ENCODE results near the gene KRTAP5-3.
"Not testable (repeated sequence)": the region's sequence is repeated elsewhere in the genome, so short reads cannot be mapped to it uniquely, and the experiment has no call there.

KRTAP5-3 gene

GRCh38 chr11:1648653-1649420 lies 40.6 kb upstream of the KRTAP5-3 start:
- no peak for DNase-seq (ENCODE audit: extremely low read depth, low read depth)
- no peak for TF ChIP-seq CTCF (IDR thresholded peaks at IDR 0.05; ENCODE audit: low read depth, low read length)

GRCh38 chr11:1647901-1648652 lies 39.8 kb upstream of the KRTAP5-3 start:
- no peak for DNase-seq (ENCODE audit: extremely low read depth, low read depth)
- TF ChIP-seq CTCF (IDR thresholded peaks at IDR 0.05; ENCODE audit: low read depth, low read length): no peak

GRCh38 chr11:1646540-1646939 lies 38.3 kb upstream of the KRTAP5-3 start:
- not testable (repeated sequence) for DNase-seq (ENCODE audit: extremely low read depth, low read depth)

- no peak for TF ChIP-seq CTCF (IDR thresholded peaks at IDR 0.05; ENCODE audit: low read depth, low read length)
- DNase-seq (ENCODE audit: extremely low read depth, low read depth): no peak
Measured at GRCh38 chr11:1645357-1645821, 37.1 kb upstream of the KRTAP5-3 start.

GRCh38 chr11:1644601-1645356 lies 36.5 kb upstream of the KRTAP5-3 start:
- DNase-seq (ENCODE audit: extremely low read depth, low read depth): no peak
- no peak for TF ChIP-seq CTCF (IDR thresholded peaks at IDR 0.05; ENCODE audit: low read depth, low read length)

GRCh38 chr11:1643146-1643690 lies 35.0 kb upstream of the KRTAP5-3 start:
- no peak for TF ChIP-seq CTCF (IDR thresholded peaks at IDR 0.05; ENCODE audit: low read depth, low read length)
- DNase-seq (ENCODE audit: extremely low read depth, low read depth): no peak

- no peak for DNase-seq (ENCODE audit: extremely low read depth, low read depth)
- TF ChIP-seq CTCF (IDR thresholded peaks at IDR 0.05; ENCODE audit: low read depth, low read length): no peak
Measured at GRCh38 chr11:1642288-1643145, 34.3 kb upstream of the KRTAP5-3 start.

All from AG09319 (cell line).